Osteoblast (primary cell): Measurements from ENCODE around the gene TNFSF10. TPM values are rescaled to one million over a fixed set of nuclear protein-coding genes. Genes with fewer than 3 reads are reported as not detected.

ENCODE experiments used
- DNase-seq: peaks from one replicate; pipeline ENCODE4 v3.0.0; 2011; ENCODE audit warnings: low spot score, mixed read lengths; ENCODE audit not compliant: insufficient read length; ENCODE audit errors: missing footprints
- H2AFZ ChIP-seq: 2 replicates; pipeline ENCODE4 v1.6.0; 2011; ENCODE audit warnings: mild to moderate bottlenecking, low read length
- H3K27ac ChIP-seq: 2 replicates; pipeline ENCODE4 v1.5.1; 2011; ENCODE audit warnings: mild to moderate bottlenecking, low read depth, low read length, moderate library complexity
- H3K27me3 ChIP-seq: 2 replicates; pipeline ENCODE4 v1.6.0; 2012; ENCODE audit warnings: mild to moderate bottlenecking, control low read depth, inconsistent platforms, low read length, moderate library complexity; ENCODE audit not compliant: insufficient read depth
- H3K36me3 ChIP-seq: 2 replicates; pipeline ENCODE4 v1.5.1; 2011; ENCODE audit warnings: mild to moderate bottlenecking, low read length, control low read depth, moderate library complexity; ENCODE audit not compliant: insufficient read depth
- H3K4me1 ChIP-seq: 2 replicates; pipeline ENCODE4 v1.5.1; 2011; ENCODE audit warnings: mild to moderate bottlenecking, low read length, control low read depth, moderate library complexity; ENCODE audit not compliant: insufficient read depth
- H3K4me2 ChIP-seq: 2 replicates; pipeline ENCODE4 v1.6.0; 2011; ENCODE audit warnings: mild to moderate bottlenecking, low read length; ENCODE audit not compliant: insufficient read depth
- H3K4me3 ChIP-seq: fragments of 200-600 bp; sonication (generic); 3 replicates; pipeline ENCODE4 v1.5.1; 2012; ENCODE audit warnings: mild to moderate bottlenecking, low read length, inconsistent platforms; ENCODE audit not compliant: insufficient read depth
- H3K79me2 ChIP-seq: 2 replicates; pipeline ENCODE4 v1.6.0; 2012; ENCODE audit warnings: mild to moderate bottlenecking, low read length, control low read depth, inconsistent platforms; ENCODE audit not compliant: insufficient read depth
- H3K9me3 ChIP-seq: 2 replicates; pipeline ENCODE4 v1.5.1; 2011; ENCODE audit warnings: low read depth, low read length, control low read depth
- H4K20me1 ChIP-seq: 2 replicates; pipeline ENCODE4 v1.6.0; 2012; ENCODE audit warnings: mild to moderate bottlenecking, low read length, control low read depth; ENCODE audit not compliant: insufficient read depth
- total RNA-seq: library from RNA; depleted of rRNA; stranded (reverse); fragments of >200 nt; gene quantifications from 2 replicates; pipeline ENCODE4 v1.2.3, GENCODE V29; 2012
- TF ChIP-seq, protein P1 (sequence below): IDR thresholded peaks from 2 replicates; pipeline ENCODE4 v1.5.1; 2011; ENCODE audit warnings: mild to moderate bottlenecking, low read depth, low read length, moderate library complexity; ENCODE audit errors: extremely low read depth

TNFSF10 gene
- total RNA-seq, 1 donor: 4.0 TPM

DNA sequence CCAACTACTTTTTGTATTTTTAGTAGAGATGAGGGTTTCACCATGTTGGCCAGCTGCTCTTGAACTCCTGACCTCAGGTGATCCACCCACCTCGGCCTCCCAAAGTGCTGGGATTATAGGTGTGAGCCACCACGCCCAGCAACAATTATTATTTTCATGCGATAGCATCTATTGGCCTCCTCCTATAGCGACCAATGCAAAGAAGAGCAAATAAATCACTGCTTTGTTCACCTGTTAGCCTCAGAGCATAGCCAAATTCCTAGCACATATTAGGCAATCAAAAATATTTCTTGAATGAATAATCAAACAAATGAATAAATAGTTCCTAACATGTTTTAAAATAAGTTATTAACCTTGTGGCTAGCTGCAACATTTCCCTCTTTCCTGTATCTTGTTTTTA, 36.8 kb upstream of the TNFSF10 start:
- TF ChIP-seq, protein P1, sequence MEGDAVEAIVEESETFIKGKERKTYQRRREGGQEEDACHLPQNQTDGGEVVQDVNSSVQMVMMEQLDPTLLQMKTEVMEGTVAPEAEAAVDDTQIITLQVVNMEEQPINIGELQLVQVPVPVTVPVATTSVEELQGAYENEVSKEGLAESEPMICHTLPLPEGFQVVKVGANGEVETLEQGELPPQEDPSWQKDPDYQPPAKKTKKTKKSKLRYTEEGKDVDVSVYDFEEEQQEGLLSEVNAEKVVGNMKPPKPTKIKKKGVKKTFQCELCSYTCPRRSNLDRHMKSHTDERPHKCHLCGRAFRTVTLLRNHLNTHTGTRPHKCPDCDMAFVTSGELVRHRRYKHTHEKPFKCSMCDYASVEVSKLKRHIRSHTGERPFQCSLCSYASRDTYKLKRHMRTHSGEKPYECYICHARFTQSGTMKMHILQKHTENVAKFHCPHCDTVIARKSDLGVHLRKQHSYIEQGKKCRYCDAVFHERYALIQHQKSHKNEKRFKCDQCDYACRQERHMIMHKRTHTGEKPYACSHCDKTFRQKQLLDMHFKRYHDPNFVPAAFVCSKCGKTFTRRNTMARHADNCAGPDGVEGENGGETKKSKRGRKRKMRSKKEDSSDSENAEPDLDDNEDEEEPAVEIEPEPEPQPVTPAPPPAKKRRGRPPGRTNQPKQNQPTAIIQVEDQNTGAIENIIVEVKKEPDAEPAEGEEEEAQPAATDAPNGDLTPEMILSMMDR: no peak
- Histone ChIP-seq H3K9me3 (no peaks in the 10 kb centered on the region), H3K27ac (no peak overlapping the region), H4K20me1 (no peaks in the 10 kb centered on the region), H3K79me2 (no peaks in the 10 kb centered on the region), H3K4me3 (no peak overlapping the region), H3K27me3 (no peaks in the 10 kb centered on the region), H3K4me1 (peaks cover 23% of the 10 kb centered on the region), H3K4me2 (no peak overlapping the region), H2AFZ (no peak overlapping the region), H3K36me3 (no peaks in the 10 kb centered on the region)
- DNase-seq: no peak

DNA sequence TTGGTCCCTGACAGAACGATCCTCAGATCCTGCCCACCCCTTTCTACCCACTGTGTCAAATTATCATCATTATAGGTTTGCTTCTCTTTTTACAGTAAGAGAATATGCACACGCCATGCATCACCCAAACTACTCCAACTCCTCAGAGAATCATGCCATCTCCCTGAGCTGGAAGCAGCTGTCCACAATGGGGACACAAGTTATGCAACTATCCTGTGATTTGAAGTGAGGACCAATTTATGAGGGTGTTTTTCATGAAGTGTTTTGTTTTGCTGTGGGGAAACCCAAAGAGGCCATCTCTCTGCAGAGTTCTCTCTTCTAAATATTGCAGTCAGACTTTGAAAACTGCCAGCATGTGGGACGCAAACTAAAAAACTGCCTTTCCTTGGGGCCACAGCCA, 35.8 kb upstream of the TNFSF10 start:
- TF ChIP-seq, protein P1: no peak
- Histone ChIP-seq H3K27ac (no peak overlapping the region), H3K9me3 (no peaks in the 10 kb centered on the region), H3K79me2 (no peaks in the 10 kb centered on the region), H3K36me3 (no peaks in the 10 kb centered on the region), H3K4me2 (no peak overlapping the region), H3K4me1 (peaks cover 23% of the 10 kb centered on the region), H4K20me1 (no peaks in the 10 kb centered on the region), H3K27me3 (no peaks in the 10 kb centered on the region), H3K4me3 (no peak overlapping the region), H2AFZ (no peak overlapping the region)
- no peak for DNase-seq

DNA sequence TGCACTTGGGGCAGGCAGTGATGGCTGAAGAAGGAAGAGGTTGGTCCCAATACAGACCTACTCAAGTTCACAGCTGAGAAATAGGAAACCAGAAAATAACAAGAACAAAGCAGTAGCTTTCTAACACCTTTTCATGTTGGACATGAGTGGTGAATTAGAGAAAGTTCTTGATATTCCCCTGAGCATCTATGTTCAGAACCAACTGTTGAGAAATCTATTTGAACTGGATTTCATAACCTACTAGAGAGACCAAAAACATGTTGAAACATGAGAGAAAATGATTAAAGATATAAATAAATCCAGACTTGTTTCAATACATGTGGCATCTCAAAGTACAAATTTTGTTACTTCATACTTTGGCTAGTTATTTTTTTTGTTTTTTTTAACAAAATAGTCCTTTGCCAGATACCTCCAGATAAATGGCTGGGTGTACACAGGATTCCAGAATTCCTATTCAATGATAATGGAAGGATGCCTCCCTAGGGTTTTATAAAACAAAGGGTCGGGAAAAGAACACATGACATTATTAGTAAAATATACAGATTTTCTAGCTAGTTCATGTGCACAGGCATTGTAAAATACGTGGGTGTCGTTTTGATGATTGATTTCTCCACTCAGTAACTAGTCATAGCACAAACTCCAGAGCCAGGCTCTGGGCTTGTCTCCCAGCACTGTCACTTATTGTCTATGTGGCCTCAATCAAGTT, 34.4 kb upstream of the TNFSF10 start:
- Histone ChIP-seq H3K27ac (no peak overlapping the region), H3K27me3 (no peaks in the 10 kb centered on the region), H3K36me3 (no peaks in the 10 kb centered on the region), H3K4me1 (peaks cover 16% of the 10 kb centered on the region), H4K20me1 (no peaks in the 10 kb centered on the region), H3K4me2 (no peak overlapping the region), H2AFZ (no peak overlapping the region), H3K79me2 (no peaks in the 10 kb centered on the region), H3K4me3 (no peak overlapping the region), H3K9me3 (no peaks in the 10 kb centered on the region)
- DNase-seq: no peak
- TF ChIP-seq, protein P1: no peak

DNA sequence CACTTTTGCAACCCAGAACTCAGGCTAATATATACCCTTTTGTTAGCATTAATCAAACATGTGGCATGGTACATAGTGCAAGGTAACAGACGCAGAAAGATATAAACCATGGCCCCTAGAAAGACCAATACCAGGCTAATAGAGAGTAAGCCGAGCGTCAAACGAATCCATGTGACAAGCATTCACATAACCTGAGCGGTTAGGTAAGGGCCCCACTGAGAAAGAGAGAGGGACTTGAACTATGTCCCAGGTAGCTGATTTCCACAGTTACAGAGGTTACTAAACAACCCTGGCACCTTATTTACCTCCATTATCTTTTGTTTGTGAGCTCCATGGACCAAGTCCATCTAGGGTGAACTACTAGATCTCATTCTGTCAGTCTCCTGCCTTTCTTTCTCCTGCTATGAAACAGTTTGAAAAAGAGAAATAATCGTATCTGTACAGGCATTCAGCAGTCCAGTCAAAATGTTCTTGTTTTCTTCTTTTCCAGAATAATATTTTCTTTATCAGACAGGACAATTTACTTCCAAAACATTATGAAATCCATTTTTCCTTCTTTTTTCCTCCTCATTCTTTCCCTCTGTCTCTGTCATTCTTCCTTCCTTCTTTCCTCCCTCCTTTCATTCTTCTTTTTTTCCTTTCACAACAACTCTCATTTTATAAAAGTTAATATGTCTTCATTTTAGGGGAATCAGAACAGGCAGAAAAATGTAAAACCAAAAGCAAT, 30.5 kb upstream of the TNFSF10 start:
- no peak overlapping the region for H3K4me2 ChIP-seq
- TF ChIP-seq, protein P1: no peak
- no peaks in the 10 kb centered on the region for H4K20me1 ChIP-seq
- H3K27me3 ChIP-seq: no peaks in the 10 kb centered on the region
- no peaks in the 10 kb centered on the region for H3K36me3 ChIP-seq
- H3K27ac ChIP-seq: no peak overlapping the region
- no peak overlapping the region for H3K4me3 ChIP-seq
- no peaks in the 10 kb centered on the region for H3K79me2 ChIP-seq
- H2AFZ ChIP-seq: no peak overlapping the region
- no peak for DNase-seq
- no peaks in the 10 kb centered on the region for H3K9me3 ChIP-seq
- peaks cover 21% of the 10 kb centered on the region for H3K4me1 ChIP-seq
